HG03521 (cell line): ENCODE measurements around the gene CCDC81.

Experiments used
- ATAC-seq: cut with Tn5 transposase; IDR thresholded peaks from one replicate; pipeline ENCODE4 v1.9.1; 2021; ENCODE audit warnings: mild to moderate bottlenecking, moderate library complexity; ENCODE audit not compliant: unreplicated experiment

Gene CCDC81

DNA sequence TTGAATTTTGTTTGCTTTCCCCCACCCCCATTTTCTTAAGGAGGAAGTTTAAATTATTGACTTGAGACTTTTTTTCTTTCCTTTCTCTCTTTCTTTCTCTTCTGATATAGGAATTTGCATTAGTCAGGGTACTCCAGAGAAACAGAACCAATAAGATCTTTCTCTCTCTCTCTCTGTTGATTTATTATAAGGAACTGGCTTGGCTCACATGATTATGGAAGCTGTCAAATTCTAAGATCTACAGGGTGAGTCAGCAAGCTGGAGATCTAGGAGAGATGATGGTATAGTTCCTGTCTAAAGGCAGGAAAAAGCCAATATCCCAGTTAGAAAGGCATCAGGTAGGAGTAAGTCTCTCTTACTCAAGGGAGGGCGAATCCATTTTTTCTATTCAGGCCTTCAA is 64.0 kb downstream of the CCDC81 start:
- no peak for ATAC-seq

DNA sequence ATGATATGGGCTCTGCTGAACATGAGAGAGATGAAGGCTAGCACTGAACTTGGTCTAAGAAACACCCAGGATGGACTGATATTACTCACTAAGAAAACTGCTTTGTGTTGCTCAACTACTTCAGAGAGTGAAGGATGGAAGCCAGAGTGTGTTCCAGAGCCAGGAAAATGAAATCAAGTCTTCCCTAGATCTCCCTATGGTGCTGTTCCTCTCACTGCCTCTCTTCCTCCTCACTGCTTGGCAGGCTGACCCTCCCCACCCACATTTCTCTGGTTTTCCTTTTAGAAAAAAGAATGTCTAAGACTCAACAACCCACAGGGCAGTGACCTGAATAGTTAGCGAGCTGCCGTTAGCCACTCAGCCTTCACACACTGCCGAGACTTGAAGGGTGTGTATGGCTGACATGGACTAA is 65.6 kb downstream of the CCDC81 start:
- no peak for ATAC-seq

DNA sequence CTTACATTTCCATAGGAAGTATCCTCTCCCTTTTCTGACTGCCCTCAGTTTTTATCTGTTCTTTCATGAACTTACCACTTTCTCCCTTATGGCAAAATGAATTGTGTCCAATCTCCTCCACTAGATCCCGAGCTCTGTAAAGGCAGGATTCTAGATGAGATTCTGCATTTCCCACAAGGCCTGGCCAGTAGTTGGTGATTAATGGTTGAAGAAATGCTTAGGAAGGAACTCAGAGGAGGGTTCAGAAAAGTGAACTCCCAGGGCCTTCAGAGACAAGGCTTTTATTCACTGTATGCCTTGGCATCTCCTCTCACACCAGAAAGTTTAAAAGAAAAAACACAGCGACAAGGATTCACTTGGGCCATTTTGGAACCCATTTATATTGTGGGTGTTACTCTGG is 66.2 kb downstream of the CCDC81 start:
- ATAC-seq: no peak

DNA sequence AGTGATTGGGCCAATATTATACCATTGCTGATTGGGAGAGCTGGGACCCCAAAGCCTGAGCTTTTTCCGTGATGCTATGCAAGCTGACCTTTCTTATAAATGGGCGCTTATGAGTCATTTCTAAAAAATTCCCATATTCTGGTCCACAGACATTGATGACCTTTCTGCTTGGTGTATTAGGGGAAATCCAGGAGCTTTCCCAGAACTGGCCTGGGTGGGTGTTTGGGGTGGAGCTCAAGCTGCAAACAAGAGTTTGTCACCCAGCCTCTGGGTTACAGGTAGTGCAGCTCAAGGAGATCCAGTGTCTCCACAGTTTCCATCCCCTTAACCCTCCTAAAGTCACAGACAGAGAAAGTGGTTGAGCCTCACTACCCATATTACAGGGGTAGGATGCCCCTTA is 67.7 kb downstream of the CCDC81 start:
- no peak for ATAC-seq

DNA sequence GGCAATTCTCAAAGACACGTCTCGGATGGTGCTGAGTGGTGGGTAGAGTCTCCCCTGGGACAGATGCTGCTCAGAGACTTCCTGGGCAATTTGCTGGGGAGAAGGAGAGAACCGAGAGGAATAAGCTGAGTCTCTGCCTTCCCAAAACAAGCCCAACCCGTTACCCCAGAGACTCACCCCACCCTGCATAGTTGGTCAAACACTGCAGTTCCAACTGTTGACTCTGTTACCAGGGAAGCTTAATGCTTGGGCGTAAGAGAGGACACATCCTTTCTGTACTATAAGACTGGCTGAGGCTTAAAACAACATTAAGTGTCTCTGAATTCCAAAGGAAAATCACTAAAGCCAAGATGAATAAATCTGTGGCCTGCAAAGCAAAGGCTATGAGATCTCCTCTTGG is 68.1 kb downstream of the CCDC81 start:
- no peak for ATAC-seq

DNA sequence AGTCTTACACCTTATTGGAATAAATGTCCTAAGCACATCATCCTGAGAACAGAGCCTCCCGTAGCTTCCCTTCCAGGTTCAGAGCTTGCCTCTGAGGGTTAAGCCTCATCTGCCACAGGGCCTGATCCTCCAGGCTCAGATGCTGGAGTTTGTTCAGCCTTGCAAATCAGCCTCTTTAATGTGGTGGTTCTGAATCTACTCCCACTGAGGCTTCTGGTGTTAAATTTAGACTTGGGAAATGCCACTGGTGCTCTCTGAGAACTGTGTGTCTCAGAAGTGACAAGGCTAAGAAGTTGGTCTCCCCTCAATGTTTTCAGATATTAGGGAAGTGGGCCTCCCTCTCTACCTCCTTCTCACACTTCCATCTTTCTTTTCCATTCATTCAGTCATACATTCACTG is 68.7 kb downstream of the CCDC81 start:
- no peak for ATAC-seq

DNA sequence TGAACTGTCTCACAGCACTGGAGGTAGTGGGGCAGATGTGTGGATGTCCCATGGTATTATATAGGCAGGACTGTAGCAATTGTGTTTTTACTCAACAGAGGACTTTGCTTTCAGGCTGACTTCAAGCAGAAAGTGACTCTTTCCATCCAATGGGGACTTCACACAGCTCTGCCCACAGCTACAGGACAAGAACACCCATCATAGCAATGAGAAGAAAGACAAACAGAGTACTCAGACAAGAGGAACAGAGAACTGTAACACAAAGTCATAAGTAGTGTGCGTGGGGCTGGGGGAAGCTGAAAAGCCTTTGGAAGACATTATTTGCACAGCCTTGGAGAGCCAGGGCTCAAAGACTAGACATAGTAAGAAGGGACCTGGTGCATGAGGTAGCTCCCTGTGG is 70.3 kb downstream of the CCDC81 start:
- ATAC-seq: no peak

DNA sequence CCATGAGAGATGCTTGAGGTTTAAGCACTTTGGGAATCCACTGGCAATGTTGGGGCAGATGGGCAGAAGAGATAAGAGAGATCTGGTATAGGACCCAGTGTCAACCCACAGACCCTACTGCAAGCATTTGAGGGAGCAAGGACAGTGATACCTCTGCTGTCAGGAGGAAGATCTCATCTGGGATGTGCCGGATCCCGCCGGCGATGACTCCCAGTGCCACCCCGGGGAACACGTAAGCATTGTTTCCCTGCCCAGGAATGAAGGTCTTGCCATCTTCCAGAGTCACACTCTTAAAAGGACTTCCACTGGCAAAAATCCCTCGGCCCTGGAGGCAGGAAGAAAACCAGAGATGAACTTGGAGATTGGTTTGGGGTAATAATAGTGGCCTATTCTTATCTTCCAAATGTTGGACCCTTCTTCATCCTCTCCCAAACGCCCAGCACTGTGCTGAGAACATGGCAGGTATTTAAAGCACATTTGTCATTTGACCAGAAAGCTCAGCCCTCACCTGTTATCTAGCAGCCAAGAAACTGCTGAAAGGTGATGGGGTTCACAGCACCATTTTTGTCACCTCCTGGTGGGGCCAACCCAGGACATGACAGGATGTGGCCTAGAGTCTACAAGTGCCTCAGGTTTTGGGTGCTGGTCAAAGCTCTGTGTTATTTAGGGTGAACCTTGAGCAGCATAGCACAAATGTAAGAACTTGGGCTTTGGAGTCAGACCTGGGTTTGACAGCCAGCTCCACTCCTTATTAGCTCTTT is 71.7 kb downstream of the CCDC81 start:
- no peak for ATAC-seq

DNA sequence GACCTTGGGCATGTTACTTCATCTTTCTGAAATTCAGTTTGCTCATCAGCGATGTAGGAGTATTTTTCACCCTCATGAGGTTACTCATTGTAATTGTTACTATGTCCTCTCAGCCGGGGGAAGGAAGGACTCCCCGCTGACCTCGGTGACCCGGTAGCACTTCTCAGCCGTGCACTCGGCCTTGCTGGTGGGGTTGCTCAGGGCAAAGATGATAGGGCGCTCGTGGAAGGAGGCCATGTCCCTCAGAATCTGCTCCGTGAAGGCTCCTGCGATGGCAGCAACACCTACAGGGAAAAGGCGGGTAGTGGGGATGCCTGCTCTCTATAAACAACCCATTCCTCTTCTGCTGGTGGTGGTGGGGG is 72.2 kb downstream of the CCDC81 start:
- ATAC-seq: no peak

DNA sequence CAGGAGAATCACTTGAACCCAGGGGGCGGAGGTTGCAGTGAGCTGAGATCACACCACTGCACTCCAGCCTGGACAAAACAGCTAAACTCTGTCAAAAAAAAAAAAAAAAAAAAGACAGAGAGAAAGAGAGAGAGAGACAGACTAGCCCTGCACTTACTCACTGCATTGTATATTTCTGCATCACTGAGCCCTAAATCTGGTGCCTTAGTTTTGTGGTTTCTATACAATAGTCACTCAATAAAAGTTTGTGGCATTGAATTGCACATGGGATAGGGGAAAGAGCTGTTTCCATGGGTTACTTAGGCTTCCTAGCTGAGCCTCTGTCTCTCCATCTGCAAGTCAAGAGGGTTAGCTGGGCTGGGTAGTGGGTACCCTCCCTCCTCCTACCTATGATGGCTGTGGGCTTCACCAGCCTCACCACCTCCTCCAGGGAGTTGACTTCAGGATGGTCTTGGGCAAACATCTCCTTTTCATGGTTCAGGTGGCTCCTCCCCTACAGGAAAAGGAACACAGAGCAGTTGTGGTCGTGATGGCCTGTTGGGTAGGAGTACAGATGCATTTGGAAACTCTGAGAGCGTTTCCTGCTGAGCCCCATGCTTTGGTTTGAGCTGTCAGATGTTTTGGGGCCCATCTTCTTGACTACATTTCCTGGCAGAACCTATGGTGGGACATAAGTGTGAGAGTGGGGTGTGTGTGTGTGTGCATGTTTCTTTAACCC is 73.2 kb downstream of the CCDC81 start:
- no peak for ATAC-seq

DNA sequence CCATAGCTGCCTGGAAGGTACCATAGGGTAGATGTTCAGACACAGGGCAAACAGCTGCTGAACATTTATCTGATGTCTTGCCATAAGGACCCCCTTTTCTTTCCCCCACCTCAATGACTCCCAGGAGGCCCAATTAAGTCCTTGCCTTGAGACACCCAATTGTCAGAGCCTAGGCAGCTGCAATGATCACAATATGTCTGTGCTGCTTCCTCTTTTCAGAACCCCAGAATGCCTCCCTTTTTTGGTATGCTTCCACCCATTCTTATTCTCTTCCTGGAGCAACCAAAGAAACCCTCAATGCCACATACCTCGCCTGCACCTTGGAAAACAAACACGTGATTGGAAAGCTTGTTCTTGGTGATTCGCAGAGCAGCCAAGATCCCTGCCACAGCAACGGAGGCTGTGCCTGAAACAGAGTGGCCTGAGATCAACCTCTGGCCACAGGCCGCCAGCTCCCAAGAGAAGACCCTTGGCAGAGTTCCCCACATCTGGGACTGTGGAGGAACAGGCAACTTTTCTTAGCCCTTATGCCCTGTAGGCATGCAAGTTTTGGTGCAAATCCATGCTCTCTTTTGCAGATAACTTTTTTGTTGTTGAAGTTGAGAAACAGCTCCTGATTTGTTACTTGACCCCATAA is 75.4 kb downstream of the CCDC81 start:
- ATAC-seq: no peak

DNA sequence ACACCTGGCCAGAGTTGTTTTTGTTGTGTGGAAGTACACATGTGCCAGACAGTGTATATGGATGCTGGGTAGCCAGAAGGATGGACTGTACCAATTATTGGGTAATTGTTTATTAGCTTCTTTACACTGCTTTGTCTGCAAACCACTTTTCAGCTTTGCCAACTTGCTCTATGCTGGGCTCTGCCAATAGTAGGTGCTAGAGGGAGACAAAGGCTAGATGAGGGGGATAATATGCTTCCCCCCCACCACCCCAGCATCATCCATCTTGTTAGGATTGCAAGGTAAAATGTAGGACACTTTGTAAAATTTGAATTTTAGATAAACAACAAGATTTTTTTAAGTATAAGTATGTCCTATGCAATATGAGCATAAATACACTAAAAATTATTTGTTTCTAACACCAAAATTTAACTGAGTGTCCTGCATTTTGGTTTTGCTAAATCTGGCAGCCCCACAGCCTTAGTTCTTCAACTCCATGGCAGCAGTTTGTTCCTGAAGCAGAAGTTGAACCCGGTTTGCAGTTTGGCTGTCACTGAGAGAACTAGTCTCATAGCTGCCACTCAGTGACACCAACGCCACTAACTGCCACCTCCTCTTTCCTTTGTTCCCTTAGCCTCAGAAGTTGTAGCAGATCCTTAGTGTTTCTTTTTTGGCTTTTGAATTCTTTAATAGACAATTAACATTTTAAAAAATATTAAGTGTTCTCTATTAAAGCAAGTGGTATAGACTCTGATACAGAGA is 78.8 kb downstream of the CCDC81 start:
- ATAC-seq: no peak

DNA sequence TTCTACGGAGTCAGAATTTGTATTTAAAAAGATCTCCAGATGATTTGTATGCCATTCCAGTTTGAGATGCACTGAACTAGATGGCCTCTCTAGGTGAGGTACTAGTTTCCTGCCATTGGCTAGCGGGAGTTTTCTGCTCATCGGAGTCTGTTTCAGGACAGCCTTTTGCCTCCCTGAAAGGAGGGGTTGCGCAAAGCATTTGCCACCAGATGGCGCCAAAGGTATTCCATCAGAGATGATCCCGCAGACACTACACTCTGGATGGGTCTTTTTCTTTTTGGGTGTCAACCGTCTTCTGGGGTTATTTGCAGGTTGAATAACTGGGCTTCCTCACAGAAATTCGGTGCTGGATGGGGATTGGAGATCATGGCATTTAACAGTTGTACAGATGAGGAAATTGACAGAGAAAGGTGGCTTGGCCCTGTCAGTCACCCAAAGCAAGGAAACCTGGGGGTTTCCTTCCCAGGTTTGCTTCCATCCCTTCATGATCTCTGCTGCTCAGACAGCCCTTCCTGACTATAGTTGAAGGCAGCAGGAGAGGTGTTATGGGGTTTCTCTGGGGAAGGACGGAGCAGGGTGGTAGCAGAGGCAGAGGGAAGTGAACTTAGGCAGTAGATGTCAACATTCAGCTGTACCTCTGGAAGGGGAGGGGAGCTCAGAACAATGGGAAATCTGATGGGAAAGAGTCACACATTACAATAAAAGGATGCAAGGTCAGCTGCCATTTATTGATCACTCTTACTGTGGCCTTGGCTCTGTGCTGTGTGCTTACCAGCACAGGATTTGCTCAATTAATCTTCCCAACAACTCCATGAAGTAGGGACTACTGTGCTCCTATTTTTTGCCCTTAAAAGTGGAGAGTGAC is 81.6 kb downstream of the CCDC81 start:
- ATAC-seq: peak; percentile 76

DNA sequence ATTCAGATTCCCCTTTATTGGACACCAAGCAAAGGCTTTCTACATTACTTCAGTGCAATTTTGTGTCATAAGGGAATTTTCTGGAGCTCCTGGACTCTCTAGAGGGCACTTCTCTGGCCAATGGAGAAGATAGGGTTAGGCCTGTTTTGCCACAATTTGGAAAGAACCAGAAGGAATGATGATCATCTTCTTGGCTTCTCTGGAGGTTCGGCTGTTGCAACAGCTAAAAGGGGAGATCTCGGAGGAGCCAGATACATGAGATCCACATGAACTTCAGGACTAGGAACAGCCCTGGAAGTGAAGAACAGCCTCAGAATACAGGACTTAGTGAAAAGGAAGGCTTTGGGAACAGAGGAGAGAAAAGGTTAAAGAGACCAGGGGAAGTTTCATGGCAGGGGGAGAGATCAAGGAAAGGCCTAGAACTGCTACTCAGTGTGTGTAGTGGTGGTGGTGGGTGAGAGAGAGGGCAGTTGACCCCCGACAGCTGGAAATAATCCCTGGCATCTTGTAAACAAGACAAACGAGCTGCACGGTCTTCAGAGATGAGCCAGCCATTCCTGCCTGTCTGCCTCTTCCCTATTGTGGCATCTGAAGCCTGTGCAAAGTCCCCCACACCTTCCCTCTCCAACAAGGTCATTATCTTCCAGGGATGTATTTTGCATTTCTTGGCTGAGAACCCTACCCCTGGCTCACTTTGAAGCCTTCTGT is 83.8 kb downstream of the CCDC81 start:
- no peak for ATAC-seq

DNA sequence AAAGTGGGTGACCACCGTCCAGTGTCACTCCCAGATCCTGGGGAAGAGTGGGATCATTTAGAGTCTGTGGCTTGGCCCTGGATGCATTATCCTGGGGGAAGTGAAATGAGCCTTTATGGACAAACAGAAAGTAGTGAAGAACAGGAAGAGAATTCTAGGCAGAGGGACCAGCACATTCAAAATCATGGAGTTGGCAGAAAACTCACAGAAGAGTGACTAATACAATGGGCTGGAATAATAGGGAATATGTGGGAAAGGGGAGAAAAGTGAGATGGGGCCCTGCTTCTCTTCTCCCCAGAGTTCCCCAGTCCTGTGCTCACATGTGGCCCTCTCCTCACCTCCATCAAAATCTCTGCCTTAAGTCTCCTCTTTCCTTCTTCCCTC is 84.3 kb downstream of the CCDC81 start:
- no peak for ATAC-seq

DNA sequence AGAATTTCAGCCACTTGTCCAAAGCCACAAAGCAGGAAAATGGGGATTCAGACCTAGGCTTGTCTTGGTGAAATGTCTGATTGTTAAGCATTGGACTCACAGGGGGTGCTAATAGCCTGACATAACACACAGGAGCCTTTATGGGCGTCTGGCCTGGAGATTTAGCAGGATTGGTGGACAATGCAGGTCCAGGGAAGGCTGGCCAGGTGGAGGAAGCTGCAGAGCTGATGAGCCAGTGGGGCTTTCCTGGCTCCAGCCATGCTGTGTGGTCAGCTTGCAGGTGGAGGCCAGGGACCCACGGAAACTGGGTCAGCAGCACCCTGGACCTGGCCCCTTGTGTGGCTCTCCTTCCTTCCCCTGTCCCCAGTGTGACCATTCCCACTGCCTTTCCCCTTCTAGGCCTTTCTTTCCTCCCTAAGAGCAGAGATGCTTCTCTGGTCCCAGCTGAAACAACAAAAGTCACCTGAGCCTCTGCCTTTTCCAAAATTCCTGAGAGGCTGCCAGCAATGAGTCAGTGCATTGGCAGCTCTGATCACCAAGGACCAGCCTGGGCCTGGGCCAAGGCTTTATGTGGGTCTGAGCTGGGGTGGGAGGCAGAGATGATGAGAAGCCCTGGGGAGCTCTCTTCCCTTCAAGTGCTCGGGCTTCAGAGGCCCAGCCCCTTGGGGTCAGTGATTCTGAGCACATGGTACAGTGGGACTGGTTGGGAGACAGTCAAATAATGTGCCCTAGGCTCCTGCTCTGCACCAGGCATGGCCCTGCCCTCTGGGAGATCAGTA is 85.2 kb downstream of the CCDC81 start:
- ATAC-seq: no peak

DNA sequence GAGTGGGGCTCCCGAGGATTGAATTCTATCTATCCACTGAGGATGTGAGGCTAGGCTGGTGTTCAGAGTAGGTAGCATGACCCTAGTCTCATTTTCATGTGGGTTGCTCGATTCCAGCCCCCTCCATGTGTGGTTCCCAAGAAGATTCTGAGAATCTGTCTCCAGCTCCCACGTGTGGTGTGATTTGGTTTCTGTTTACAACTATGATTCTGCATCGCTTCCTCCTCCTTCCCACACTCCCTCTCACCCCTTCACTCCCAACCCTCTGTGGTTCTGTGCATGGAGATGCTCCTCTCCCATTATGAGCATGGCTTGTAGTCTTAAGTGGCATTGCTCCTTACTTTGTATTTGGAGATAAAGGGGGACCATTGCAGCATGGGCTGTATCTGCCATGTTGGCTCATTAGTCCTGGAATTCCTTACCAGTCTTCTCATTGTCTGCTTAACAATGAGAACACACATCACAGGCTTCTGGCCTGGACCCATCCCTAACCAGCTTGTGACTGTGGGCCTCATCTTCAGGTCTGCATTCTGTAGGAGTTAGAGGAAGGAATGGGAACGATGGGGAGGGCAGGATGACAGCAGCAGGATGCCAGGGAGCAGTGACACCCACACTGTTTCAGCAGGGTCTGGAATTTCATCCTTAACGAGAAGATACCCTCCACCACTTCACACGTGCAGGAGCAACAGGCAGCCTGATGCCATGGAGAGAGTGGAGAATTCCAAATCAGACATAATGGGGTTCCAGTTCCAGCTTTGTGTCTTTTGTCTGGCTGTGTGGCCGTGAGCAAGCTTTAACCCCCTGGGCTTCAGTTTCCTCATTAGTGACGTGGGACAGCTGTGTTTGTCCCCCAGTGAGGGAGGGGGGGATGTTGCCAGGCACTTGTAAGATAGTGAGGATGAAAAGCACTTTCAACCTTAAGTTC is 86.0 kb downstream of the CCDC81 start:
- ATAC-seq: no peak

DNA sequence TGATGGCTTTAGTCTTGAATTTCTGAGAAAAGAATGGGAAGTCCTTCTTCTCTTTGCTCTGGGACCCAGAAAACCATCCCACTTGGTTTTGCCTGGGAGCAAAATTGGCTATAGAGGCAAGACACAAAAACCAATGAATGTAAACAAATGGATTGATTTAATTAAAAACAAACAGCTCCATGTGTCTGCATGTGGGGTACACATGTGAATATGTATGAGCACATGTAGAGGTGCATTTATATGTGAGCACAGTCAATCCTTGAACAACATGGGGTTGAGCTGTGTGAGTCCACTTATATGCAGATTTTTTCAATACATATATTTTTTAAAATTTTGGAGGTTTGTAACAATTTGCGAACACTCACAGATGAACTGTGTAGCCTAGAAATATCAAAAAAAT is 87.2 kb downstream of the CCDC81 start:
- ATAC-seq: no peak
